OCI-LY3 (cell line): ENCODE data around the gene NUP210.

Experiments
- EZH2phosphoT487 ChIP-seq: fragments of 200-600 bp; shearing (Covaris generic); IDR thresholded peaks from 2 replicates; pipeline ENCODE4 v1.6.1; 2018; ENCODE audit warnings: antibody characterized with exemption, mixed run types, low read depth
- TF ChIP-seq, protein P1 (sequence below): fragments of 200-600, 300-600 bp; sonication (generic); IDR thresholded peaks from 2 replicates; pipeline ENCODE4 v1.5.1; 2014; ENCODE audit warnings: antibody characterized with exemption, low read length, low read depth

DNA sequence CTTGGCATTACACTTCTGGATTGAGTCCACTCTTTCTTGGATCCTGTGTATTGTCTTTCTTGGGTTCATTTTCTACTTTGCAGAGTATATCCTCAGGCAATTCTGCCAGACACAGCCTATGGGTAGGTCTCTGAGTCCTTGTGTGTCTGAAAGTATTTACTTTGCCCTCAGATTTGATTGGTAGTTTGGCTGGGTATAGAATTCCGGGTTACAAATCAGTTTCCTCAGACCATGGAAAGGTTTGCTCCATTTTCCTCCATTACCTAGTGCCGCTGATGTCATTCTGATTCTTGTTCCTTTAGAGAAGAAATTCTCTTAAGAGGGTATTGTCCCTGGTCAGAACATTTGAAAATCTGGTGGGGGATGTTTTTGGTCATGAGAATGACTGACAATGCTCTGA lies 133.2 kb downstream of the NUP210 start:
- TF ChIP-seq, protein P1, sequence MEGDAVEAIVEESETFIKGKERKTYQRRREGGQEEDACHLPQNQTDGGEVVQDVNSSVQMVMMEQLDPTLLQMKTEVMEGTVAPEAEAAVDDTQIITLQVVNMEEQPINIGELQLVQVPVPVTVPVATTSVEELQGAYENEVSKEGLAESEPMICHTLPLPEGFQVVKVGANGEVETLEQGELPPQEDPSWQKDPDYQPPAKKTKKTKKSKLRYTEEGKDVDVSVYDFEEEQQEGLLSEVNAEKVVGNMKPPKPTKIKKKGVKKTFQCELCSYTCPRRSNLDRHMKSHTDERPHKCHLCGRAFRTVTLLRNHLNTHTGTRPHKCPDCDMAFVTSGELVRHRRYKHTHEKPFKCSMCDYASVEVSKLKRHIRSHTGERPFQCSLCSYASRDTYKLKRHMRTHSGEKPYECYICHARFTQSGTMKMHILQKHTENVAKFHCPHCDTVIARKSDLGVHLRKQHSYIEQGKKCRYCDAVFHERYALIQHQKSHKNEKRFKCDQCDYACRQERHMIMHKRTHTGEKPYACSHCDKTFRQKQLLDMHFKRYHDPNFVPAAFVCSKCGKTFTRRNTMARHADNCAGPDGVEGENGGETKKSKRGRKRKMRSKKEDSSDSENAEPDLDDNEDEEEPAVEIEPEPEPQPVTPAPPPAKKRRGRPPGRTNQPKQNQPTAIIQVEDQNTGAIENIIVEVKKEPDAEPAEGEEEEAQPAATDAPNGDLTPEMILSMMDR: no peak
- TF ChIP-seq EZH2phosphoT487: no peak
